Sciatic nerve (tissue), 2 donors: ENCODE measurements around the gene VPREB1. TPM values are rescaled to one million over a fixed set of nuclear protein-coding genes. Genes with fewer than 3 reads are reported as not detected.
"Not testable (repeated sequence)": the region's sequence is repeated elsewhere in the genome, so short reads cannot be mapped to it uniquely, and the experiment has no call there.

Experiments used
- ATAC-seq: fragments of 200-7000 bp; cut with Tn5 transposase; one replicate; pipeline ENCODE4 v1.9.1; 2020; ENCODE audit warnings: mild to moderate bottlenecking, moderate library complexity
- DNase-seq: peaks from one replicate; pipeline ENCODE4 v3.0.0-alpha.2; 2020; ENCODE audit warnings: low spot score
- intact Hi-C: fragments of 100-400 bp; cut with DNase I; formaldehyde crosslinking; loops from one replicate; pipeline ENCODE4 v1.14.2; 2022
- total RNA-seq: library from RNA; stranded (reverse); fragmentation: NEBNext Ultra II Directional; extraction: Animal tissue kit (Norgen Biotek cat#: 25700); gene quantifications from one replicate; pipeline ENCODE4 v1.2.1, GENCODE V29; 2021
- donor health status: DM: no; HTN: no; CAD: no.
- donor health status: DM: no; HTN: no; CAD: no.

Gene VPREB1
- total RNA-seq, 1 donor from 2014 or later, result not detected

DNA sequence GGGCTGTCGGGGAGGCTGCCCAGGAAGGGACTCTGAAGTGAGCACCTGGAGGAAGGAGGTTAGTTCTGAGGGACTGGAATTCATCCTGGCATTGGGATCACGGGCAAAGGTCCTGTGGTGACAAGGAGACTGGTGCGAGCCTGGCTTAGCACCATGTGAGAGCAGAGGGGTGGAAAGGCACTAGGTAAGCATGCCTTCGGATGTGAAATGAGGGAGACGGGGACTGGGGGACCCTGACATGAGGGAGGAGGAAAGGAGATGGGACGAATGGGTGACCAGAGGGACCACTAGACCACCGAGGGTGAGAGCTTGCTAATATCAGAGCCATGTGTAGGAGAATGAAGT is 3.1 kb upstream of the VPREB1 start:
- intact Hi-C loops, result no loop called here
- ATAC-seq, result no peak
- no peak for DNase-seq

DNA sequence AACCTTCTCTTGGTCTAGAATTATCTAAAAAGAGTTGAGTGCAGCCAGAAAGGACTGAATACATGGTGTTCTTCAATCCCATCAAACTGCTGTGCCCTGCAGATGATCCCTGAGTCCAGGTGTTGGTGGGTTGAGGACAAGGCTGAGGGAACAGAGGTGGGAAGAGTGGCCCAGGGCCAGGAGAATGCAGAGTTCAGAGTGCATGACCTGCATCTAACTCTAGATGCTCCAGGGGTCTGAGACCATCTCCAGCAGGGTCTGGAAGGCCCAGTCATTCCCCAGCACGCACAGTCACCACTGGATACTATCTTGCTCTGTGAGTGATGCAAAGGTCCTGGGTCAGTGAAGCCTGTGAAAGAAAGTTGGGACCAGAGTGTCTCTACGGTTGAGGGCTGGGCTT is 2.1 kb upstream of the VPREB1 start:
- DNase-seq (no peak), ATAC-seq (no peak)
- intact Hi-C loops, result no loop called here

DNA sequence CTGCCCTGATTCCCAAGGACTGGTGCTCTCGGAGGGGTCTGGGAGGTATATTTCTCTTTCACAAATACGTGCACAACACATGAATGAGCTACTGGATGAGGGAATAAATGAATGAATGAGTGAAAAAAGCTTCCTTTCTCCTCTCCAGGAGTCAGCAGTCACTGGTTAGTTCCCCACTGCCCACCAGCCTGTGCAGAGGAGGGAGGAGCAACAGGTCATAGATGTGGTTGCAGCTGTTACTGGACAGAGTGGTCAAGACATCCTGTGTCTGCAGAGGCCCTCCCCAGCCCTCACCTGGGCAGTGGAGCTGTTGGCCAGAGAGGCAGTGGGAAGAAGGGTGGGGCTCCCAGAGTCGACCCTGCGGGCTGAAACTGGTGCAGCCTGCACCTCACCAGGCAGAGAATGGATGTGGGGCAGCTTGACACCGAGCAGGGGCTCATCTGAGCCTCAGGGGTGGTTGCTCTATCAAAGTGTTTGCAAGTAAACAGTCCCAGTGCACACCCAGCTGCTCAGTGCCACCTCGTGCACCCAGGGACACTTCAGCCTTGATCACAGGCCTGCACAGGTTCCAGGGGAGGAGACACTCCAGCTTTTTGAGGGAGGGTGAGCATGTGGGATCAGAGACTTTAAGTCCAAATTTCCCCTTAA is 1.4 kb upstream of the VPREB1 start:
- ATAC-seq (no peak), DNase-seq (no peak)
- intact Hi-C loops, result no loop called here

DNA sequence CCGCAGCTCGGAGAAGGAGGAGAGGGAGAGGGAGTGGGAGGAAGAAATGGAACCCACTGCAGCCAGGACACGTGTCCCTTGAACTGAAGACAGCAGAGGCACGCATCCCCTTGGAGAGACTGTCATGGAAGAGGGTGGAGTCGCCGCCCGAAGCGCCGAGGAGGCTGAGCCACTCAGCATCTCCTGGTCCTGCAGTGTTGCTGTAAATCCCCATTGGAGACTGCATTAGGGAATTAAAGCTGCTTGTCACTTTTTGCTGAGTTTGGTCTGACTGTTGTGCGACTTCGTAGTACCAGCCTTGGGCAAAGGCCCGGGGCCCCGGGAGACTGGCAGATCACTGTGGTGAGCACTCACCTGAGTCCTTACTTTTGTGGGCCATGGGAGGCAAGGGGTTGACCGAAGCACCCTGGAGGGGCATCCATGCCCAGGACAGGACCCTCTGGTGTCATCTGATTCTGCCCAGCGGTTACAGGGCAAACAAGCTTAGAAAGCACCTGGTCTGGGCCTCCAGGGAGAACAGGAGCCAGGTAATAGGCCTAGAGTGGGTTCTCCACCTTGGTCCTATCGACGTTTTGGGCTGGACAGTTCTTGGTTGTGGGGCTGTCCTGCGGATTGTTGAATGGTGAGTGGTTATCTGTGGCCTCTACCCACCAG is 797 bp downstream of the VPREB1 start:
- no peak for ATAC-seq
- intact Hi-C loops, result no loop called here
- no peak for DNase-seq

DNA sequence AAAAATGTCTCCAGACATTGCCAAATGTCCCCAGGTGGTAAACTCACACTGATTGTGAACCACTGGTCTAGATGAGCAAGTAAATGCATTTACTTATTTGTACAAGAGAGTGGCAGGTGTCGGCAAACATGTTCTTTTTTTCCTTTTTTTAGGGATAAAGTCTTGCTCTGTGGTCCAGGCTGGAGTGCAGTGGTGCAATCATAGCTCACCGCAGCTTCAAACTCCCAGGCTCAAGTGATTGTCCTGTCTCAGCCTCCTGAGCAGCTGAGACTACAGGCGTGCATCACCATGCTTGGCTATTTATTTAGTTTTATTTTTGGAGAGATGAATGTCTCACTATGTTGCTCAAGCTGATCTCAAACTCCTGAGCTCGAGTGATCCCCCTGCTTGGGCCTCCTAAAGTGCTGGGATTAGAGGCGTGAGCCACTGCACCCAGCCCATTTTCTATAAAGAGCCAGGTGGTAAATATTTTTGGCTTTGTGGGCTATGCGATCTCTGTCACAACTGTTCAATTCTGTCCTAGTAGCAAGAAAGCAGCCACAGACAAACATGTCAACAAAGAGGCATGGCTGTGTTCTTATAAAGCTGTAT is 1.4 kb downstream of the VPREB1 start:
- no peak for ATAC-seq
- intact Hi-C loops, result no loop called here
- no peak for DNase-seq

DNA sequence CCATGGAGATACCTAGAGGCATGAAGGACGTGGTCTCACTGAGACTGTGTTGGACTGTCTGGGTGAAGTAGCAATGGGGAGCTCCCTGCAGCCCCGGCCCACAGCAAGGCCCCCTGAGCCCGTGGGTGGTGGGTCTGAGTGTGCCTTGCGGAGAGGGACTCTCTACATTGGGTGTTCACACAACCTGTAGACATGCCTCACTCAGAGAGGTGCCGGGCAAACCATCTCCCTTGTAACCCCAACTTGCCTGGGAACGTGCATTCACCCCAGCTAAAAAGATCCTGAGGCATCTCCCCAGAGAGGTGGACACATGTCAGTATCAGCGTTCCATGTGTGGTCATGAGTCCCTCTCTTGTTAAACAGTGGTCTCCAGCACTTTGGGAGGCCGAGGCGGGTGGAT is 2.1 kb downstream of the VPREB1 start:
- intact Hi-C loops, result no loop called here
- ATAC-seq, result no peak

DNA sequence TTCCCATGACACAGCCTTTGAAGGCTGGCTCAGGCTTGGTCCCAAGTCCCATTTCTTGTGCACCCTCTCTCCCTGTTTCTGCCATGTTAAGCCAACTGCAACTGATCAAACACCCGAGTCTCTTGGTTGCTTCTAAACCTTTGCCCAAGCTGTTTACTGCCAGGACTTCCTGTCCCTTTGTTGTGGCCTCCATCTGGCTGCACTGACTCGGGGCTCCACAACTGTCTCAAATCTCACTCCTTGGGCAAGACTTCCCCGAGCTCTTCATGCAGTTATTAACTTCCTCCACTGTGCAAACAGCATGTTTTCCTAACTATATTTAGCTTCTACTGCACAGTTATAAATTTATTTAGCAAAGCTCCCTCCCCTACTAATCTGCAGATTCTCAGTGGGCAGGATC is 4.3 kb downstream of the VPREB1 start:
- DNase-seq (no peak), ATAC-seq (no peak)
- intact Hi-C loops, result no loop called here

More for the DNA sequence above, 2.1 kb downstream of the VPREB1 start:
- DNase-seq, result no peak

DNA sequence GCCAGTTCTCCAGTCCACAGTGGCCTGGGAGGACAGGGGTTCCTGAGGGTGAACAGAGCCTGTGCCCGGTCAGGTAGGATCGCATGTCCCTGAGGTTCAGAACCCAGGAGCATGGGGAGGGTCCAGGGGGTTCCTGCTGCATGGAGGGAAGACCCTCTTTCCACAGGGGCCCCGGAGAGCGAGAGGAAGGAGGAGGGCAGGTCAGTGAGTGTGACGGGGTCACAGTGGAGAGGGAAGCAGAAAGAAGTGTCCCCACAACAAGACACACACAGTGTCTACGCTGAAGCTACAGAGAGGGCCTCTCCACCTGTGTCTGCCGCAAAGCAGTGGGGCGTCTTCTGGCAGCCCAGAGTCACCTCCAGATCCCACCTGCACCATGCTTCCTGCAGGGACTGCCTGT is 6.1 kb downstream of the VPREB1 start:
- ATAC-seq, intact Hi-C loops: not testable (repeated sequence)

DNA sequence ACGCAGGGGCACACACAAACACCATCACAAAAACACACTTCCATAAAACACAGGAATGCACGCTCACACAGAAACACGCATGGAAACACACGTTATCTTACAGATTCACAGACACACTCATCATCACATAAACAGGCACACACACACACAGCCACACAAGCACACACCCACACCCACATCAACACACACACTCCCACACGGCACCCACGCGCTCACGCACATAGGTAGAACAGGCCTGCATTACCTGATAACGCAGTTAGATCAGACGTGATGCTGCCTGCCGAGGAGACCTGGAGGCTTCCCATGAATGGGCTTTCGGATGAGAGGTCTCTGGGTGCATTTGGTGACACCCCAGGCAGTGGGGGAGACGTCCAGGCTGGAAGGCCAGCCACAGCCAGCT is 11.5 kb downstream of the VPREB1 start:
- intact Hi-C loops, ATAC-seq, DNase-seq: not testable (repeated sequence)

More for the DNA sequence above, 6.1 kb downstream of the VPREB1 start:
- DNase-seq, result not testable (repeated sequence)

DNA sequence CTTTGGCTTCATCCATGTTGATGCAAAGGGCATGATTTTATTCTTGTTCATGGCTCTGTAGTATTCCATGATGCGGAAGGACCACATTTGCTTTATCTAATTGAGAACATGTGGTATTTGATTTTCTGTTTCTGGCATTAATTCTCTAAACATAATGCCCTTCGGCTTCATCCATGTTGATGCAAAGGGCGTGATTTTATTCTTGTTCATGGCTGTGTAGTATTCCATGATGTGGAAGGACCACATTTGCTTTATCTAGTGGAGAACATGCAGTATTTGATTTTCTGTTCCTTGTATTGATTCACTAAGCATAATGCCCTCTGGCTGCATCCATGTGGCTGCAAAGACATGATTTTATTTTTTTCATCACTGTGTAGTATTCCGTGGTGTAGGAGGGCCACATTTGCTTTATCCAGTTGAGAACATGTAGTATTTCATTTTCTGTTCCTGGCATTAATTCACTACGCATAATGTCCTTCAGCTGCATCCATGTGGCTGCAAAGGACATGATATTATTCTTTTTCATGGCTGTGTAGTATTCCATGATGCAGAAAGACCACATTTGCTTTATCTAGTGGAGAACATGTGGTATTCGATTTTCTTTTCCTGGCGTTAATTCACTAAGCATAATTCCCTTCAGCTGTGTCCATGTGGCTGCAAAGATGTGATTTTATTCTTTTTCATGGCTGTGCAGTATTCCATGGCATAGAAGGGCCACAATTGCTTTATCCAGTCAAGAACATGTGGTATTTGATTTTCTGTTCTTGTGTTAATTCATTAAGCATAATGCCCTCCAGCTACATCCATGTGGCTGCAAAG is 14.2 kb downstream of the VPREB1 start:
- intact Hi-C loops, ATAC-seq, DNase-seq: not testable (repeated sequence)

DNA sequence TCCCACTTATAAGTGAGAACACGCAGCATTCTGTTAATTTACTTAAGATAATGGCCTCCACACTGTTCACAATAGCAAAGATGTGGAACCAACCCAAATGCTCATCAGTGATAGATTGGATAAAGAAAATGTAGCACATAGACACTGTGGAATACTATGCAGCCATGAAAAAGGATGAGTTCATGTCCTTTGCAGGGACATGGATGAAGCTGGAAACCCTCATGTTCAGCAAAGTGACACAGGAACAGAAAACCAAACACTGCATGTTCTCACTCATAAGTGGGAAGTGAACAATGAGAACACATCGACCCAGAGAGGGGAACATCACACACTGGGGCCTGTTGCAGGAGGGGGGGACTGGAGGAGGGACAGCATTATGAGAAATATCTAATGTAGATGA is 15.6 kb downstream of the VPREB1 start:
- not testable (repeated sequence) for DNase-seq

DNA sequence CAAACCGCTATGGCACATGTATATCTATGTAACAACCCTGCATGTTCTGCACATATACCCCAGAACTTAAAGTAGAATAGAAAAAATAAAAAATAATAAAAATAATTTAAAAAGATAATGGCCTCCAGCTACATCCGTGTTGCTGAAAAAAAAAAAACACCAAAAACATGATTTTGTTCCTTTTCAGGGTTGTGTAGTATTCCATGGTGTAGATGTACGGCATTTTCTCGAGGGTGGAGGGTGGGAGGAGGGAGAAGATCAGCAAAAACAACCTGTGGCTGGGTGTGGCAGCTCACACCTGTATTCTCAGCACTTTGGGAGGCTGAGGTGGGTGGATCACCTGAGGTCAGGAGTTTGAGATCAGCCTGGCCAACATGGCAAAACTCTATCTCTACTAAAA is 16.0 kb downstream of the VPREB1 start:
- intact Hi-C loops, DNase-seq, ATAC-seq: not testable (repeated sequence)

More for the DNA sequence above, 15.6 kb downstream of the VPREB1 start:
- intact Hi-C loops, ATAC-seq: not testable (repeated sequence)

DNA sequence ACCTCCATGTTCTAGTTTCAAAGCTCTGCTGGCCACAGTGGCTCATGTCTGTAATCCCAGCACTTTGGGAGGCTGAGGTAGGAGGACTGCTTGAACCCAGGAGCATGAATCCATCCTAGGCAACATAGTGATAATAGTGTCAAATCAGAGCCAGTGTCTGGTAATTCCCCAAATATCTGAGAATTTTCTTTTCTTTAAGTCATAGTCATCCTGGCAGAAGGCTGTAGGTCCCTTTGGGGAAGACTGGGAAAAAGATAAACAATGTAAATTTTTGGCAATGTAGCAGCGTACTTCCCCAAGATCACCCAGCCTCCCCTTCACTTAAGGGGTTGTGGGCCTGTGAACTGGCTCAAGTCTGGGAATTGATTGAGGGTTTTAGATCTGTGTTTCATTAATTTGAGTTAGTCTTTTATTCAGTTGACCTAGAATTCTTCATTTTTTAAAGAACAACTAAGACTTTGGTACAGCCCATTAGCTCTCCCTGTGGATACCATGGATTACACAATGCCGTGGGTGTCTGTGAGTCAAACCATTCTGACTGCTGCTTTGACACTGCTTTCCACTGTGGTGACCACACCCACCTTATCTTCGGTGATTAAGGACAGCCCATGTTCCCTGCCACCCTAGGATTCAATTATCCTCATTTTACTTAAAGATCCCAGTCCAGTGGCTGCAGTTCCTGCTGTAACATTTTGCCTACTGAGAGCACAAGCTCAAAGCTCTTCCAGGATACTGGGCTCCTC is 17.9 kb downstream of the VPREB1 start:
- intact Hi-C loops, DNase-seq, ATAC-seq: not testable (repeated sequence)

DNA sequence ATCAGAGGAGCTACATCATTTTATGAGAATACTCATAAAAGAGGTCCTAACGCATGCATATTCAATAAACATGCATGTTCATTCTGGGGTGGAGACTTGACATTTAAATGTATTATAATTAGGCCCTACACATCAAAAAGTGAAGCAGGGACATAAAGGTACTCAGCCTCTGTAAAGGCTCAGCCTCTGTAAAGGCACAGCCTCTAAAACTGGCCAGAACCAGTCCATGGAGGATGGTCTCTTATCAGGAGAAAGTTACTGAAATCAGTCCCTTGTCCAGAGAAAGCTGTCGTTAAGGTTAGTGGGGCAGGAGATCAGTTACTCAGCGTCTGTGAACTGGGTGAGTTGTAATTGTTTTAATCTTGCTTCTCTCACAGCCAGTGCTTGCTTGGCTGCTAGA is 19.2 kb downstream of the VPREB1 start:
- intact Hi-C loops, result not testable (repeated sequence)

DNA sequence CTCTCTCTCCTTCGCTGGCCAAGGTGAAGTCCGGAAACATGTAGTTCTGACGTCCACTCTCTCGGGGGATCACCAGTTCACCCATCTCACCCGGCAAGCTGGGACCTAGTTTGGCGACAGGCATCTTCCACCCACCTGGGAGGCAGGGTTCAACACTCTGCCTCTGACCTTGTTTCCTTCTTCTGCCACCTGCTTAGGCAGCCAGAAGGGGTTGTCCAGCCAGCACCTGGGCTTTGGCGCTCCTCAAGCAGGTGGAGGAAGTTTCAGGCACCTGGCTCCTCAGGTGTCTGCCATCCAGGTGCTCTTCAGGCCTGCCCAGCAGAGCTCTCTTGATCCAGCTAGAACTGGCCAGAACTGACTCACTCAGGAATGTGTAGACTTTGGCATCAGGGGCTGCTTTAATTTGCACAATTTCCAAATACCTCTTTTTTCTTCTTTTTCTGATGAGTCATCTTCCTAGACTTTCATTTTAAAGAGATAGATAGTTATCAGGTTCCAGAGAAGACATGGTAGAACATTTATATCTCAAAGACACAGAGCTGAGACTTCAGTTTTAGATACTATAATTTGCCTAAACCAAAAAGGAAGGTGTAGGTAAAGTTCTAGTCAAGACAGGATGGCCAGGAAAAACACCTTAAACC is 25.6 kb downstream of the VPREB1 start:
- ATAC-seq, DNase-seq, intact Hi-C loops: not testable (repeated sequence)

More for the DNA sequence above, 19.2 kb downstream of the VPREB1 start:
- not testable (repeated sequence) for ATAC-seq, DNase-seq

DNA sequence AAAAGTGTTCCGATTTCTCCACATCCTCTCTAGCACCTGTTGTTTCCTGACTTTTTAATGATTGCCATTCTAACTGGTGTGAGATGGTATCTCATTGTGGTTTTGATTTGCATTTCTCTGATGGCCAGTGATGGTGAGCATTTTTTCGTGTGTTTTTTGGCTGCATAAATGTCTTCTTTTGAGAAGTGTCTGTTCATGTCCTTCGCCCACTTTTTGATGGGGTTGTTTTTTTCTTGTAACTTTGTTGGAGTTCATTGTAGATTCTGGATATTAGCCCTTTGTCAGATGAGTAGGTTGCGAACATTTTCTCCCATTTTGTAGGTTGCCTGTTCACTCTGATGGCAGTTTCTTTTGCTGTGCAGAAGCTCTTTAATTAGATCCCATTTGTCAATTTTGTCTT is 32.8 kb downstream of the VPREB1 start:
- not testable (repeated sequence) for ATAC-seq

DNA sequence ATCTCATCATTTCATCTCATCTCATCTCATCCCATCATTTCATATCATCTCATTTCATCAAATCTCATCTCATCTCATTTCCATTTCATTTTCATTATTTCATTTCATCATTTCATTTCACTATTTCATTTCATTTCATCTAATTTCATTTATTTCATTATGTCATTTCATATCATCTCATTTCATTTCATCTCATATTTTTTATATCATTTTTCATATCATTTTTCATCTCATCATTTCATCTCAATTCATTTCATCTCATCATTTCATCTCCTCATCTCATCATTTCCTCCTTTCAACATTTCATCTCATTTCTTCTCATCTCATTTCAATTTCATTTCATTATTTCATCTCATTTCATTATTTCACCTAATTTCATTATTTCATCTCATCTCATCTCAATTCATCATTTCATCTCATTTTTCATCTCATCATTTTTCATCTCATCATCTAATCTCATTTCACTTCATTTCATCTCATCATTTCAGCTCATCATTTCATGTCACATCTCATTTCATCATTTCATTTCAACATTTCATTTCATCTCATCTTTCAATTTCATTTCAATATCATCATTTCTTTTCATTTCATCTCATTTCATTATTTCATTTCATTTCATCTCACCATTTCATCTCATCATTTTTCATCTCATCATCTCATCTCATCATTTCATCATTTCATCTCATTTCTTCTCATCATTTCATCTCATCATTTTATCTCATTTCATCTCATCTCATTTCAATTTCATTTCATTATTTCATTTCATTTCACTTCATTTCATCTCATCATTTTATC is 40.6 kb downstream of the VPREB1 start:
- intact Hi-C loops, DNase-seq, ATAC-seq: not testable (repeated sequence)

More for the DNA sequence above, 32.8 kb downstream of the VPREB1 start:
- DNase-seq, intact Hi-C loops: not testable (repeated sequence)
